ENCODE data around the gene ZFP64.
"Not testable (repeated sequence)": the region's sequence is repeated elsewhere in the genome, so short reads cannot be mapped to it uniquely, and the experiment has no call there.

Gene ZFP64

DNA sequence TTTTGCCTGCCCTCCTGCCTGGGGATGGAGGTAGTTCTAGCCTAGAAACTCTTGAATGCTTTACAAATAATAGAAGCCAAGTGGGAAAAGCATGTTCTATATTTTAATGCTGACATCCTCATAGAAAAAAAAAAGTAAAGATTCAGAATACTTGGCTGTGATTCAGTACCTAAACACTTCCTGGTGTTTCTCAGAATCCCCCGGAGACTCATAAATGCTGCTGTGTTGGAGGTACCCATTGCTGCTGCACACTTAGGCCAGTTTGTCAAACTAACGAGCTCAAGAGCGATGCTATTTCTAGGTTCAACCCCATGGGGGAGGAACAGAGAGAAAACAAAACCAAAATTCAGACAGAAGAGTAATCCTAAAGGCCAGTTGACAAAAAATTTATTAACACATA, 38.8 kb upstream of the ZFP64 start (continued):
- TF ChIP-seq, protein P1, sequence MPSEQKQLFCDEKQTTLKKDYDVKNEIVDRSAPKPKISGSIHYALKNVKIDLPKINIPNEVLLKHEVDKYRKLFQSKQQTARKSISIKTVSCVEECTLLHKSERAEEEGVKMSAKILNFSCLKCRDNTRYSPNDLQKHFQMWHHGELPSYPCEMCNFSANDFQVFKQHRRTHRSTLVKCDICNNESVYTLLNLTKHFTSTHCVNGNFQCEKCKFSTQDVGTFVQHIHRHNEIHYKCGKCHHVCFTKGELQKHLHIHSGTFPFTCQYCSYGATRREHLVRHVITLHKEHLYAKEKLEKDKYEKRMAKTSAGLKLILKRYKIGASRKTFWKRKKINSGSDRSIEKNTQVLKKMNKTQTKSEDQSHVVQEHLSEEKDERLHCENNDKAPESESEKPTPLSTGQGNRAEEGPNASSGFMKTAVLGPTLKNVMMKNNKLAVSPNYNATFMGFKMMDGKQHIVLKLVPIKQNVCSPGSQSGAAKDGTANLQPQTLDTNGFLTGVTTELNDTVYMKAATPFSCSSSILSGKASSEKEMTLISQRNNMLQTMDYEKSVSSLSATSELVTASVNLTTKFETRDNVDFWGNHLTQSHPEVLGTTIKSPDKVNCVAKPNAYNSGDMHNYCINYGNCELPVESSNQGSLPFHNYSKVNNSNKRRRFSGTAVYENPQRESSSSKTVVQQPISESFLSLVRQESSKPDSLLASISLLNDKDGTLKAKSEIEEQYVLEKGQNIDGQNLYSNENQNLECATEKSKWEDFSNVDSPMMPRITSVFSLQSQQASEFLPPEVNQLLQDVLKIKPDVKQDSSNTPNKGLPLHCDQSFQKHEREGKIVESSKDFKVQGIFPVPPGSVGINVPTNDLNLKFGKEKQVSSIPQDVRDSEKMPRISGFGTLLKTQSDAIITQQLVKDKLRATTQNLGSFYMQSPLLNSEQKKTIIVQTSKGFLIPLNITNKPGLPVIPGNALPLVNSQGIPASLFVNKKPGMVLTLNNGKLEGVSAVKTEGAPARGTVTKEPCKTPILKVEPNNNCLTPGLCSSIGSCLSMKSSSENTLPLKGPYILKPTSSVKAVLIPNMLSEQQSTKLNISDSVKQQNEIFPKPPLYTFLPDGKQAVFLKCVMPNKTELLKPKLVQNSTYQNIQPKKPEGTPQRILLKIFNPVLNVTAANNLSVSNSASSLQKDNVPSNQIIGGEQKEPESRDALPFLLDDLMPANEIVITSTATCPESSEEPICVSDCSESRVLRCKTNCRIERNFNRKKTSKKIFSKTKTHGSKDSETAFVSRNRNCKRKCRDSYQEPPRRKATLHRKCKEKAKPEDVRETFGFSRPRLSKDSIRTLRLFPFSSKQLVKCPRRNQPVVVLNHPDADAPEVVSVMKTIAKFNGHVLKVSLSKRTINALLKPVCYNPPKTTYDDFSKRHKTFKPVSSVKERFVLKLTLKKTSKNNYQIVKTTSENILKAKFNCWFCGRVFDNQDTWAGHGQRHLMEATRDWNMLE (tag by site-specific recombination; conservative IDR thresholded peaks at IDR 0.05; ENCODE audit: low read depth), result no peak
- TF ChIP-seq YY1 (tag by site-specific recombination; IDR thresholded peaks at IDR 0.05) (no peak), ZNF561 (tag by site-specific recombination; IDR thresholded peaks at IDR 0.05; ENCODE audit: borderline replicate concordance) (peak; percentile 65; the same call in 1 of the 2 replicates), ZNF366 (tag by site-specific recombination; conservative IDR thresholded peaks at IDR 0.05) (peak; percentile 47; the same call in 1 of the 2 replicates), GLIS1 (tag by site-specific recombination; IDR thresholded peaks at IDR 0.05) (peak; percentile 86), HOXA7 (CRISPR knock-in tag; IDR thresholded peaks at IDR 0.05; ENCODE audit: borderline replicate concordance) (no peak), FEZF1 (tag by site-specific recombination; IDR thresholded peaks at IDR 0.05) (peak; percentile 62; the same call in 1 of the 2 replicates), ZNF529 (tag by site-specific recombination; IDR thresholded peaks at IDR 0.05; ENCODE audit: insufficient replicate concordance) (no peak), ZNF747 (tag by site-specific recombination; IDR thresholded peaks at IDR 0.05) (no peak), ZNF639 (tag by site-specific recombination; IDR thresholded peaks at IDR 0.05) (no peak), ZNF629 (tag by site-specific recombination; IDR thresholded peaks at IDR 0.05) (no peak), ZNF248 (tag by site-specific recombination; IDR thresholded peaks at IDR 0.05) (no peak), OSR2 (tag by site-specific recombination; IDR thresholded peaks at IDR 0.05) (peak; percentile 63; the same call in 1 of the 2 replicates), MZF1 (tag by site-specific recombination; IDR thresholded peaks at IDR 0.05; ENCODE audit: borderline replicate concordance) (peak; percentile 74), ZNF701 (tag by site-specific recombination; IDR thresholded peaks at IDR 0.05) (no peak), TRIM28 (IDR thresholded peaks at IDR 0.05; ENCODE audit: borderline replicate concordance, low read length) (no peak), ZBTB17 (tag by site-specific recombination; IDR thresholded peaks at IDR 0.05) (peak; percentile 26; the same call in 1 of the 2 replicates), ZNF433 (tag by site-specific recombination; IDR thresholded peaks at IDR 0.05; ENCODE audit: low read depth) (no peak), ZNF138 (tag by site-specific recombination; IDR thresholded peaks at IDR 0.05; ENCODE audit: borderline replicate concordance) (no peak), PRDM10 (tag by site-specific recombination; IDR thresholded peaks at IDR 0.05) (peak; percentile 48), PRDM6 (tag by site-specific recombination; IDR thresholded peaks at IDR 0.05) (peak; percentile 86), ZNF19 (tag by site-specific recombination; IDR thresholded peaks at IDR 0.05; ENCODE audit: low read depth) (no peak)
- TF ChIP-seq, protein P2, sequence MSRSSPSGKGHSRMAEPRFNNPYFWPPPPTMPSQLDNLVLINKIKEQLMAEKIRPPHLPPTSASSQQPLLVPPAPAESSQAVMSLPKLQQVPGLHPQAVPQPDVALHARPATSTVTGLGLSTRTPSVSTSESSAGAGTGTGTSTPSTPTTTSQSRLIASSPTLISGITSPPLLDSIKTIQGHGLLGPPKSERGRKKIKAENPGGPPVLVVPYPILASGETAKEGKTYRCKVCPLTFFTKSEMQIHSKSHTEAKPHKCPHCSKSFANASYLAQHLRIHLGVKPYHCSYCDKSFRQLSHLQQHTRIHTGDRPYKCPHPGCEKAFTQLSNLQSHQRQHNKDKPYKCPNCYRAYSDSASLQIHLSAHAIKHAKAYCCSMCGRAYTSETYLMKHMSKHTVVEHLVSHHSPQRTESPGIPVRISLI (tag by site-specific recombination; IDR thresholded peaks at IDR 0.05), result no peak
- TF ChIP-seq, protein P3, sequence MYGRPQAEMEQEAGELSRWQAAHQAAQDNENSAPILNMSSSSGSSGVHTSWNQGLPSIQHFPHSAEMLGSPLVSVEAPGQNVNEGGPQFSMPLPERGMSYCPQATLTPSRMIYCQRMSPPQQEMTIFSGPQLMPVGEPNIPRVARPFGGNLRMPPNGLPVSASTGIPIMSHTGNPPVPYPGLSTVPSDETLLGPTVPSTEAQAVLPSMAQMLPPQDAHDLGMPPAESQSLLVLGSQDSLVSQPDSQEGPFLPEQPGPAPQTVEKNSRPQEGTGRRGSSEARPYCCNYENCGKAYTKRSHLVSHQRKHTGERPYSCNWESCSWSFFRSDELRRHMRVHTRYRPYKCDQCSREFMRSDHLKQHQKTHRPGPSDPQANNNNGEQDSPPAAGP (tag by site-specific recombination; IDR thresholded peaks at IDR 0.05), result no peak

DNA sequence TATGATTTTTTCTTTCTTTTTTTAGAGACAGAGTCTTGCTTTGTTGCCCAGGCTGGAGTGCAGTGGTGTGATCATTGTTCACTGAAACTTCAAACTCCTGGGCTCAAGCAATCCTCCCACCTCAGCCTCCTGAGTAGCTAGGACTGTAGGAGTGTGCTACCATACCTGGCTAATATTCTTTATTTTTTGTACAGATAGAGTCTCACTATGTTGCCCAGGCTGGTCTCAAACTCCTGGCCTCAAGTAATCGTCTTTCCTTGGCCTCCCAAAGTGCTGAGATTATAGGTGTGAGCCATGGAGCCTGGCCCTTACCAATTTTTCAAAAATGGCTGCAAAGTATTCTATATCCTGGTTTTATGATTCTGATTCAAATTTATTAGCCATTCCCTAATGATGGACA, 37.8 kb upstream of the ZFP64 start:
- CTCF ChIA-PET; H3K4me1 ChIP-seq (ENCODE audit: control insufficient read depth, insufficient read depth, low read length); H3K27ac ChIP-seq (ENCODE audit: extremely low read depth, low read depth, low read length); H3K9me3 ChIP-seq (ENCODE audit: control insufficient read depth, insufficient read depth, low read depth, low read length); H3K4me3 ChIP-seq (ENCODE audit: low read depth, low read length); POLR2A ChIA-PET; H3K36me3 ChIP-seq (ENCODE audit: control insufficient read depth in 2 of 2, insufficient read depth in 1 of 2, low read length in 2 of 2): not testable (repeated sequence)

All from HEK293 (cell line).